WERI-Rb-1 (cell line): ENCODE measurements around the gene MGAT3.

Experiments
- DNase-seq: peaks from one replicate; pipeline ENCODE4 v3.0.0-alpha.2; 2020
- H3K27ac ChIP-seq: fragments of 250-450 bp; sonication (Bioruptor Pico); 2 replicates; pipeline ENCODE4 v1.5.1; 2020; ENCODE audit warnings: mild to moderate bottlenecking, moderate library complexity
- H3K27me3 ChIP-seq: fragments of 250-450 bp; sonication (Bioruptor Pico); 2 replicates; pipeline ENCODE4 v1.5.1; 2021; ENCODE audit warnings: mild to moderate bottlenecking, low read depth, moderate library complexity; ENCODE audit not compliant: insufficient read depth, severe bottlenecking
- H3K36me3 ChIP-seq: fragments of 250-450 bp; sonication (Bioruptor Pico); 2 replicates; pipeline ENCODE4 v1.5.1; 2020; ENCODE audit warnings: mild to moderate bottlenecking, moderate library complexity
- H3K4me3 ChIP-seq: 2 replicates; pipeline ENCODE4 v1.5.1; 2011; ENCODE audit warnings: low read depth, mild to moderate bottlenecking, control low read depth, low read length
- H3K9me3 ChIP-seq: fragments of 250-450 bp; sonication (Bioruptor Pico); 2 replicates; pipeline ENCODE4 v1.5.1; 2021; ENCODE audit warnings: mild to moderate bottlenecking, moderate library complexity; ENCODE audit not compliant: severe bottlenecking
- TF ChIP-seq, protein P1 (sequence below): IDR thresholded peaks from 2 replicates; pipeline ENCODE4 v1.5.1; 2011; ENCODE audit warnings: low read depth, mild to moderate bottlenecking, control low read depth, inconsistent platforms, low read length

Gene MGAT3

DNA sequence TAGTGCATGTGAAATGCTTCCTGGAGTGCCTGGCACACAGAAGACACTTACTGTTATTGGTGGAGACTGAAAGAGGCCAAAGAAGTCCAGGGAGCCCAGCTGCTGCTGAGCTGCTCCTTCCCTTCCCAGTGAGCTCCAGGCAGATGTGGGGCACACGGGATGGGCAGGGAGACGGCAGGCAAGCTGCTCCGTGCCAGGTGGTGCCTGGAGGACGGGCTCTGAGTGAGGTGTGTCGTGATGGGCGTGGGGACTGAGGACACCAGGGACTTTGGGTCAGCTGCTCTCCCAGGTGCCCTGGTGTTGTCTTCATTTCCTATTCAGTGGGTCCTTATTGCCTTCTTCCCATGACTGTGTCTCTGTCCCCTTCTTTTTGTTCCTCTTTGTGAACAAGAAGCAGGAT is 37.7 kb upstream of the MGAT3 start:
- TF ChIP-seq, protein P1, sequence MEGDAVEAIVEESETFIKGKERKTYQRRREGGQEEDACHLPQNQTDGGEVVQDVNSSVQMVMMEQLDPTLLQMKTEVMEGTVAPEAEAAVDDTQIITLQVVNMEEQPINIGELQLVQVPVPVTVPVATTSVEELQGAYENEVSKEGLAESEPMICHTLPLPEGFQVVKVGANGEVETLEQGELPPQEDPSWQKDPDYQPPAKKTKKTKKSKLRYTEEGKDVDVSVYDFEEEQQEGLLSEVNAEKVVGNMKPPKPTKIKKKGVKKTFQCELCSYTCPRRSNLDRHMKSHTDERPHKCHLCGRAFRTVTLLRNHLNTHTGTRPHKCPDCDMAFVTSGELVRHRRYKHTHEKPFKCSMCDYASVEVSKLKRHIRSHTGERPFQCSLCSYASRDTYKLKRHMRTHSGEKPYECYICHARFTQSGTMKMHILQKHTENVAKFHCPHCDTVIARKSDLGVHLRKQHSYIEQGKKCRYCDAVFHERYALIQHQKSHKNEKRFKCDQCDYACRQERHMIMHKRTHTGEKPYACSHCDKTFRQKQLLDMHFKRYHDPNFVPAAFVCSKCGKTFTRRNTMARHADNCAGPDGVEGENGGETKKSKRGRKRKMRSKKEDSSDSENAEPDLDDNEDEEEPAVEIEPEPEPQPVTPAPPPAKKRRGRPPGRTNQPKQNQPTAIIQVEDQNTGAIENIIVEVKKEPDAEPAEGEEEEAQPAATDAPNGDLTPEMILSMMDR, result no peak
- Histone ChIP-seq H3K36me3 (peaks cover 40% of the 10 kb centered on the region), H3K4me3 (no peak overlapping the region), H3K9me3 (no peaks in the 10 kb centered on the region), H3K27me3 (no peaks in the 10 kb centered on the region), H3K27ac (no peak overlapping the region)
- no peak for DNase-seq

DNA sequence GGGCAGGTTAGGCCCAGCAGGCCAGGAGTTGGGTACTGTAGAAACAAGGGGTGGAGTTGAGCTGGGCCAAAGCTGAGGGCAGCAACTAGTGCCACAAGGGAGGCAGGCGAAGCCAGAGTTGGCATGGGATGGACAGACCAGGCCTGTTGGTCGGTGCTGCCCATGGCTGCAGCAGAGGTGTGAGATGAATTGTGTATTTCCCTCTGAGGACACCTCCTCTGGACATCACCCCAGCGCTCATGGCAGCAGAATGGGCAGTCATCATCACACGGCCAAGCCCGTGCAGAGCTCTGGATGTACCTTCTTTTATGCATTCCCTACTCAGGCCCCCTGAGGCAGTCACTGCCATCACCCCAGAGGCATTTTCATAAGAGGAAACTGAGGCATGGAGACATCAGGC is 36.9 kb upstream of the MGAT3 start:
- no peaks in the 10 kb centered on the region for H3K27me3 ChIP-seq
- H3K36me3 ChIP-seq, result peaks cover 43% of the 10 kb centered on the region
- TF ChIP-seq, protein P1, result no peak

DNA sequence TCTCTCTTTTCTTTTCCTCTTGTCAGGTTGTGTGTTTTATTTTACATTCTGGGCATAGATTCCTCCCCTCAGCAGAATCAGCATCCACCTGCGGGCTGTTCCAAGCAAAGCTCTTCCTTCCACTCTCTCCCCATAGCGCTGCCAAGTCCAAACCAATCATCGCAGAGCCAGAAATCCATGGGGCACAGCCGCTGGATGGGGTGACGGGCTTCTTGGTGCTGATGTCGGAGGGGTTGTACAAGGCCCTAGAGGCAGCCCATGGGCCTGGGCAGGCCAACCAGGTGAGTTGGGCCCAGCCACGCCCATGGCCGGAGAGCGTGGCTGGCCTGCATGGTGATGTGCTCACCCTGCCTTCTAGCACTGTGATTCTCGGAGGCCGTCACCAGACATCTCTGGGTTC is 35.1 kb upstream of the MGAT3 start:
- TF ChIP-seq, protein P1, result no peak
- no peak for DNase-seq
- peaks cover 44% of the 10 kb centered on the region for H3K36me3 ChIP-seq

More for the DNA sequence above, 36.9 kb upstream of the MGAT3 start:
- Histone ChIP-seq H3K27ac (no peak overlapping the region), H3K9me3 (no peaks in the 10 kb centered on the region), H3K4me3 (no peak overlapping the region)
- DNase-seq, result no peak

GRCh38 chr22:39422101-39422500 is 34.7 kb upstream of the MGAT3 start:
- TF ChIP-seq, protein P1, result no peak
- DNase-seq, result no peak
- Histone ChIP-seq H3K27ac (no peak overlapping the region), H3K27me3 (no peaks in the 10 kb centered on the region), H3K4me3 (no peak overlapping the region), H3K36me3 (peaks cover 46% of the 10 kb centered on the region), H3K9me3 (no peaks in the 10 kb centered on the region)

More for the DNA sequence above, 35.1 kb upstream of the MGAT3 start:
- no peak overlapping the region for H3K4me3 ChIP-seq
- no peaks in the 10 kb centered on the region for H3K9me3 ChIP-seq
- no peak overlapping the region for H3K27ac ChIP-seq
- H3K27me3 ChIP-seq, result no peaks in the 10 kb centered on the region

DNA sequence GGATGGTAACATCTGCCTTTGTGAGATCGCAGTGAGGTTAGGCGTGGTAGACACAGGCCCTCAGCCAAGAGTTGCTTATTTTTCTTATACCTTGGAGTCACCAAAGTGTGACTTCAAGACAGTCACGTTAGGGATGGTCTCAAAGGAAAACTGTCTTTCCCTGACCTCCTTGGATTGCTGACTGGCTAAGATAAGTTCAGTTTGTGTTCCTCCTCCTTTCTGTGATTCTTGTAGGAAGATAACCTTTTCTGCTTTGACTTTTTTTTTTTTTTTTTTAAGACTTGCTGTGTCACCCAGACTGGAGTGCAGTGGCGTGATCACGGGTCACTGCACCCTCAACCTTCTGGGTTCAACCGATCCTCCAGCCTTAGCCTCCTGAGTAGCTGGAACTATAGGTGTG is 34.1 kb upstream of the MGAT3 start:
- Histone ChIP-seq H3K36me3 (peaks cover 51% of the 10 kb centered on the region), H3K9me3 (no peaks in the 10 kb centered on the region), H3K27ac (no peak overlapping the region), H3K4me3 (no peak overlapping the region), H3K27me3 (no peaks in the 10 kb centered on the region)
- no peak for DNase-seq
- TF ChIP-seq, protein P1, result no peak

DNA sequence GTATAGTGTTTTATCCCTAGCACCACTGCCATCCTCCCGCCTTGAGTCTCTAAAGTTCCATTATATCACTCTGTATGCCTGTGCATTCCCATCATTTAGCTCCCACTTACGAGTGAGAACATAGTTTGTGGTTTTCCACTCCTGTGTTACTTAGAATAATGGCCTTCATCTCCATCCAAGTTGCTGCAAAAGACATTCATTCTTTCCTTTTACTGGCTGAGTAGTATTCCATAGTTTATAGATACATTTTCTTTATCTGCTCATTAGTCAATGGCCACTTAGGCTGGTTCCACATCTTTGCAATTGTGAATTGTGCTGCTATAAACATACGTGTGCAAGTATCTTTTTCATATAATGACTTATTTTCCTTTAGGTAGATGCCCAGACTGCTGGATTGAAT is 32.8 kb upstream of the MGAT3 start:
- no peak overlapping the region for H3K4me3 ChIP-seq
- H3K27me3 ChIP-seq, result no peaks in the 10 kb centered on the region
- TF ChIP-seq, protein P1, result no peak
- peaks cover 51% of the 10 kb centered on the region for H3K36me3 ChIP-seq
- H3K27ac ChIP-seq, result no peak overlapping the region
- DNase-seq, result no peak
- no peaks in the 10 kb centered on the region for H3K9me3 ChIP-seq
